K562 (cell line): ENCODE results near the gene BDP1. TPM values are rescaled to one million over a fixed set of nuclear protein-coding genes. Genes with fewer than 3 reads are reported as not detected.

ENCODE experiments used
- CUX1 ChIP-seq: fragments of 200-800 bp; sonication (Bioruptor generic); IDR thresholded peaks from 2 replicates; pipeline ENCODE4 v1.6.1; 2016; ENCODE audit warnings: missing genetic modification characterization, missing compliant biosample characterization
- ETS1 ChIP-seq: conservative IDR thresholded peaks from 2 replicates; pipeline ENCODE4 v1.6.1; 2011; ENCODE audit warnings: low read depth, mild to moderate bottlenecking, low read length; ENCODE audit not compliant: control insufficient read depth
- NRF1 ChIP-seq, 2 experiments: fragments of 450-650 bp; IDR thresholded peaks in 1 of 2; conservative IDR thresholded peaks in 1 of 2; 2 replicates each; pipeline ENCODE4 v1.6.1; 2014; ENCODE audit warnings: mild to moderate bottlenecking in 2 of 2
- SIN3A ChIP-seq, 2 experiments: fragments of 150-350 bp in 1 of 2; IDR thresholded peaks; 2 replicates each; pipeline ENCODE4 v1.6.1; 2011 to 2016; ENCODE audit warnings: borderline replicate concordance in 2 of 2, low read depth in 2 of 2, low read length in 2 of 2, mild to moderate bottlenecking in 2 of 2, moderate library complexity in 2 of 2; ENCODE audit not compliant: control insufficient read depth in 1 of 2
- TCF3 ChIP-seq: sonication (generic); formaldehyde crosslinking; IDR thresholded peaks from 2 replicates; pipeline ENCODE4 v1.4.0; 2020; ENCODE audit warnings: mild to moderate bottlenecking, missing genetic modification reagents
- ZBED1 ChIP-seq: IDR thresholded peaks from 2 replicates; pipeline ENCODE4 v1.6.1; 2014
- ZBTB11 ChIP-seq, 3 experiments: fragments of 200-800 bp in 1 of 3; fragments of 250-450 bp in 1 of 3; fragments of 450-650 bp in 1 of 3; sonication (Bioruptor Pico) in 1 of 3; sonication (Bioruptor generic) in 1 of 3; formaldehyde crosslinking in 1 of 3; IDR thresholded peaks; 2 replicates each; pipeline versions ENCODE4 v1.6.1 to v1.8.0; 2016 to 2022; ENCODE audit warnings: mild to moderate bottlenecking in 2 of 3, missing genetic modification characterization in 2 of 3, missing compliant biosample characterization in 1 of 3, moderate library complexity in 1 of 3
- ZNF384 ChIP-seq: IDR thresholded peaks from 2 replicates; pipeline ENCODE4 v1.6.1; 2012; ENCODE audit warnings: low read depth, low read length, improper control_type of control experiment
- polyA plus RNA-seq, 8 experiments: library from polyadenylated mRNA; depleted of rRNA in 4 of 8; stranded (reverse) in 5 of 8; unstranded in 3 of 8; fragments of >200 nt; fragmentation: Nextera tagmentation in 2 of 8; fragmentation: Illumina TruSeq in 1 of 8; extraction: Ambion mirVana in 2 of 8; extraction: Trizol in 1 of 8; gene quantifications; 2 replicates each; pipeline versions ENCODE4 v1.2.1 to v1.2.3, GENCODE V29; 2011 to 2014; ENCODE audit warnings: inconsistent platforms in 1 of 8, missing spikeins in 1 of 8
- total RNA-seq, 7 experiments: library from RNA; depleted of rRNA in 6 of 7; stranded (reverse); fragments of >200 nt in 6 of 7; fragmentation: Illumina TruSeq in 2 of 7; extraction: Trizol in 2 of 7; gene quantifications; 2 replicates each; pipeline versions ENCODE4 v1.2.1 to v1.2.3, GENCODE V29; 2011 to 2021; ENCODE audit warnings: low replicate concordance in 1 of 7

The BDP1 gene
- total and polyA plus RNA-seq, 9 of the 15 experiments (the other 6 are each of a cell fraction or from before 2014, with no cell fraction given): 6.9 to 47.3 (median 23.9) TPM

- TF ChIP-seq SIN3A (IDR thresholded peaks at IDR 0.05; ENCODE audit: borderline replicate concordance in 2 of 2, control insufficient read depth in 1 of 2, low read depth in 2 of 2, low read length in 2 of 2): peak; percentile 50 to 64; a peak in 3 of 4 replicates
- TF ChIP-seq TCF3 (CRISPR knock-in tag): no peak
- TF ChIP-seq ZBED1: peak; percentile 98
- peak; percentile 71 to 75 for TF ChIP-seq NRF1 (conservative IDR thresholded peaks at IDR 0.05 in 1 of 2, IDR thresholded peaks at IDR 0.05 in 1 of 2)
- no peak for TF ChIP-seq ZNF384
- 0 out of 6 replicates have a peak, but pooled peaks of 1 of the 3 experiments have one; percentile 14 for TF ChIP-seq ZBTB11 (CRISPR knock-in tag; IDR thresholded peaks at IDR 0.05)
- peak; percentile 38; the same call in 1 of the 2 replicates for TF ChIP-seq ETS1
- TF ChIP-seq CUX1 (CRISPR knock-in tag): no peak
These were observed 131.7 kb downstream of the BDP1 start, which contains the start of gene MCCC2 (continued) for GRCh38 chr5:71586941-71587765.
